Ovary (tissue), 3 donors: ENCODE data around the gene SEC24D.

ENCODE experiments used
- POLR2A ChIP-seq: fragments of 450-650 bp; IDR thresholded peaks from one replicate; pipeline ENCODE4 v1.6.1; 2017; ENCODE audit warnings: antibody characterized with exemption, mild to moderate bottlenecking, moderate library complexity
- TF ChIP-seq, protein P1 (sequence below), 3 donors: fragments of 450-650 bp in 2 of 3; fragments of 200-600 bp in 1 of 3; IDR thresholded peaks; one replicate each; pipeline versions ENCODE4 v1.5.1 to v1.8.0; 2016 to 2022; ENCODE audit warnings: antibody characterized with exemption in 3 of 3, mild to moderate bottlenecking in 1 of 3
- donor health status: DM: no; HTN: no; CAD: no.

DNA sequence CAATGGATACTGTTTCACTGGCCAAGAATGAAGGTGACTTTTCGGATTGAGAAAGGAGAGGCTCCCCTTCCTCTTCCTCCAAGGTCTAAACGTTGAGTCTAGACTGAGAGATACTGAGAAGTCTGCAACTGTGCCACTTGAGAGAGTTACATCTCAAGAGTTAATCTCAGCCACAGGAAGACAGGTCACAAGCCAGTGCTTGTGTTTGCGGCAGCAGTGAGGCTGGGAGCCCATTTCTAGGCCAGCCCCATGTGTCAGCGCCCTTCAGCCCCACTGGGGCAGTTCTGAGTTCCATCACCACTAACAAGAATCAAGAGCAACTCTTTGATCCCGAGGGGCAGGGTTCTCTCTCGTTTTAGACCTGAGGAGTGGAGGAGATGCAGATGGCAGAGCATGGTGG is 7.3 kb upstream of the SEC24D start:
- TF ChIP-seq, protein P1, sequence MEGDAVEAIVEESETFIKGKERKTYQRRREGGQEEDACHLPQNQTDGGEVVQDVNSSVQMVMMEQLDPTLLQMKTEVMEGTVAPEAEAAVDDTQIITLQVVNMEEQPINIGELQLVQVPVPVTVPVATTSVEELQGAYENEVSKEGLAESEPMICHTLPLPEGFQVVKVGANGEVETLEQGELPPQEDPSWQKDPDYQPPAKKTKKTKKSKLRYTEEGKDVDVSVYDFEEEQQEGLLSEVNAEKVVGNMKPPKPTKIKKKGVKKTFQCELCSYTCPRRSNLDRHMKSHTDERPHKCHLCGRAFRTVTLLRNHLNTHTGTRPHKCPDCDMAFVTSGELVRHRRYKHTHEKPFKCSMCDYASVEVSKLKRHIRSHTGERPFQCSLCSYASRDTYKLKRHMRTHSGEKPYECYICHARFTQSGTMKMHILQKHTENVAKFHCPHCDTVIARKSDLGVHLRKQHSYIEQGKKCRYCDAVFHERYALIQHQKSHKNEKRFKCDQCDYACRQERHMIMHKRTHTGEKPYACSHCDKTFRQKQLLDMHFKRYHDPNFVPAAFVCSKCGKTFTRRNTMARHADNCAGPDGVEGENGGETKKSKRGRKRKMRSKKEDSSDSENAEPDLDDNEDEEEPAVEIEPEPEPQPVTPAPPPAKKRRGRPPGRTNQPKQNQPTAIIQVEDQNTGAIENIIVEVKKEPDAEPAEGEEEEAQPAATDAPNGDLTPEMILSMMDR (IDR thresholded peaks at IDR 0.05), result no peak
- TF ChIP-seq POLR2A, result no peak
